ENCODE measurements around the gene ELMOD3. TPM values are rescaled to one million over a fixed set of nuclear protein-coding genes. Genes with fewer than 3 reads are reported as not detected.
"Not testable (repeated sequence)": the region's sequence is repeated elsewhere in the genome, so short reads cannot be mapped to it uniquely, and the experiment has no call there.

The ELMOD3 gene
- total RNA-seq, 2 donors from 2014 or later = 12.4 to 18.9 TPM

- H3K27me3 Mint-ChIP-seq (ENCODE audit: insufficient read depth) = no peaks in the 10 kb centered on the region
- Histone ChIP-seq H3K4me1 (ENCODE audit: control insufficient read depth, insufficient read depth, low read length) (no peaks in the 10 kb centered on the region), H3K27ac (ENCODE audit: low read depth, low read length) (no peak overlapping the region), H3K9ac (ENCODE audit: extremely low read depth, low read length, poor library complexity, severe bottlenecking) (no peak overlapping the region), H3K9me3 (ENCODE audit: control insufficient read depth, low read length) (no peaks in the 10 kb centered on the region), H3K36me3 (ENCODE audit: control insufficient read depth, insufficient read depth, low read length) (peaks cover 54% of the 10 kb centered on the region), H3K27me3 (ENCODE audit: control insufficient read depth, insufficient read depth, low read length, poor library complexity, severe bottlenecking) (no peaks in the 10 kb centered on the region), H3K4me3 (ENCODE audit: low read length) (no peak overlapping the region)
- H3K27ac Mint-ChIP-seq = no peak overlapping the region
- H3K9me3 Mint-ChIP-seq = no peaks in the 10 kb centered on the region
- no peaks in the 10 kb centered on the region for H3K4me1 Mint-ChIP-seq
- WGBS, 2 experiments (ENCODE audit: insufficient coverage in 1 of 2, insufficient read length in 1 of 2) = 95% methylated on average over 7 to 11 of the region's 11 CpGs
- peaks cover 57% of the 10 kb centered on the region for H3K36me3 Mint-ChIP-seq (ENCODE audit: low read depth)
- H3K4me3 Mint-ChIP-seq = no peak overlapping the region
- no peak for TF ChIP-seq CTCF (conservative IDR thresholded peaks at IDR 0.05)
- DNase-seq = no peak
These were observed 36.1 kb upstream of the ELMOD3 start for GRCh38 chr2:85318222-85319074.

- TF ChIP-seq CTCF (conservative IDR thresholded peaks at IDR 0.05) = no peak
- Histone ChIP-seq H3K4me1 (ENCODE audit: control insufficient read depth, insufficient read depth, low read length) (no peaks in the 10 kb centered on the region), H3K9ac (ENCODE audit: extremely low read depth, low read length, poor library complexity, severe bottlenecking) (no peak overlapping the region), H3K27ac (ENCODE audit: low read depth, low read length) (no peak overlapping the region), H3K27me3 (ENCODE audit: control insufficient read depth, insufficient read depth, low read length, poor library complexity, severe bottlenecking) (no peaks in the 10 kb centered on the region), H3K9me3 (ENCODE audit: control insufficient read depth, low read length) (no peaks in the 10 kb centered on the region), H3K36me3 (ENCODE audit: control insufficient read depth, insufficient read depth, low read length) (peaks cover 68% of the 10 kb centered on the region), H3K4me3 (ENCODE audit: low read length) (no peak overlapping the region)
- Mint-ChIP-seq H3K36me3 (ENCODE audit: low read depth) (peaks cover 69% of the 10 kb centered on the region), H3K9me3 (no peaks in the 10 kb centered on the region), H3K27me3 (ENCODE audit: insufficient read depth) (no peaks in the 10 kb centered on the region), H3K4me1 (peaks cover under 1% of the 10 kb centered on the region), H3K27ac (no peak overlapping the region), H3K4me3 (no peak overlapping the region)
- no peak for DNase-seq
- 83 to 97% methylated on average over 2 to 4 of the region's 4 CpGs for WGBS, 2 experiments (ENCODE audit: insufficient coverage in 1 of 2, insufficient read length in 1 of 2)
These were observed 34.8 kb upstream of the ELMOD3 start for GRCh38 chr2:85319796-85320195.

DNA sequence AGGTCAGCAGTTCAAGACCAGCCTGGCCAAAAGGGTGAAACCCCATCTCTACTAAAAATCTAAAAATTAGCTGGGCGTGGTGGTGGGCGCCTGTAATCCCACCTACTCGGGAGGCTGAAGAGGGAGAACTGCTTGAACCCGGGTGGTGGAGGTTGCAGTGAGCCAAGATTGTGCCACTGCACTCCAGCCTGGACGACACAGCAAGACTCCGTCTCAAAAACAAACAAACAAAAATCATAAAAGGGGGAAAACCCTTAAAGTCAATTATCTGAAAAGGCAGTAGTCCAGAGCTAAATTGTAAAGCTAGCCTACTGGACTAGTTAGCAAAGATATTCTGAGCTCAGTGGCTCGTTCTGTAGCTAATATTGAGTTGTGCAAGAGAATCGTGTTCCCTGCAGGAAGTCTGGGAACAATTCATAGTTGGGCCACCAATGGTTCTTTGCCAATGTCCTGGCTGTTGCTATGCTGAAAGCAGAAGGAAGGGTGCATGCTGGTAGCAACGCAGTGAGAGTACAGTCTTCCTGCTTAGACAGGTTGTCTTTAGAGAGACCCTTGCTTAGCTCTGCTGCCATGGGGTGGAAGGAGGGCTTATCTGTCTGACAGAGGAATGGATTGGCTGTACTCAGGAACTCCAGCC, 31.1 kb upstream of the ELMOD3 start:
- Mint-ChIP-seq H3K27ac (no peak overlapping the region), H3K4me3 (no peak overlapping the region), H3K9me3 (no peaks in the 10 kb centered on the region), H3K27me3 (ENCODE audit: insufficient read depth) (no peaks in the 10 kb centered on the region), H3K4me1 (peaks cover 23% of the 10 kb centered on the region), H3K36me3 (ENCODE audit: low read depth) (peaks cover 73% of the 10 kb centered on the region)
- TF ChIP-seq CTCF (conservative IDR thresholded peaks at IDR 0.05) = no peak
- 95 to 99% methylated on average over 8 to 9 of the region's 9 CpGs for WGBS, 2 experiments (ENCODE audit: insufficient coverage in 1 of 2, insufficient read length in 1 of 2)
- Histone ChIP-seq H3K27ac (ENCODE audit: low read depth, low read length) (no peak overlapping the region), H3K9ac (ENCODE audit: extremely low read depth, low read length, poor library complexity, severe bottlenecking) (no peak overlapping the region), H3K36me3 (ENCODE audit: control insufficient read depth, insufficient read depth, low read length) (peaks cover 64% of the 10 kb centered on the region), H3K9me3 (ENCODE audit: control insufficient read depth, low read length) (no peaks in the 10 kb centered on the region), H3K4me3 (ENCODE audit: low read length) (no peak overlapping the region), H3K27me3 (ENCODE audit: control insufficient read depth, insufficient read depth, low read length, poor library complexity, severe bottlenecking) (no peaks in the 10 kb centered on the region), H3K4me1 (ENCODE audit: control insufficient read depth, insufficient read depth, low read length) (no peaks in the 10 kb centered on the region)
- DNase-seq = no peak

DNA sequence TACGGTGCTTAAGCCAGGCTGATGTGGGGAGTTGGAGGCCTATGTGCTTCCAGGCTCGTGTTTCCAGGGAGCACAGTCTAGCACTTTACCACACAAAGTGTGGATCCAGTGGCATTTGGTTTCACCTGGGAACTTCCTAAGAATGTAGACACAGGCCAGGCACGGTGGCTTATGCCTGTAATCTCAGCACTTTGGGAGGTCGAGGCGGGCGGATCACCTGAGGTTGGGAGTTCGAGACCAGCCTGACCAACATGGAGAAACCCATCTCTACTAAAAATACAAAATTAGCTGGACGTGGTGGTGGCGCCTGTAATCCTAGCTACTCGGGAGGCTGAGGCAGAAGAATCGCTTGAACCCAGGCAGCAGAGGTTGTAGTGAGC, 30.6 kb upstream of the ELMOD3 start:
- peaks cover 63% of the 10 kb centered on the region for H3K36me3 ChIP-seq (ENCODE audit: control insufficient read depth, insufficient read depth, low read length)
- DNase-seq; H3K27me3 Mint-ChIP-seq (ENCODE audit: insufficient read depth); H3K9me3 Mint-ChIP-seq; H3K9me3 ChIP-seq (ENCODE audit: control insufficient read depth, low read length); H3K4me1 ChIP-seq (ENCODE audit: control insufficient read depth, insufficient read depth, low read length); H3K9ac ChIP-seq (ENCODE audit: extremely low read depth, low read length, poor library complexity, severe bottlenecking); H3K27ac Mint-ChIP-seq; H3K4me3 ChIP-seq (ENCODE audit: low read length); H3K4me3 Mint-ChIP-seq; H3K27me3 ChIP-seq (ENCODE audit: control insufficient read depth, insufficient read depth, low read length, poor library complexity, severe bottlenecking); H3K27ac ChIP-seq (ENCODE audit: low read depth, low read length): not testable (repeated sequence)
- Mint-ChIP-seq H3K4me1 (peaks cover 25% of the 10 kb centered on the region), H3K36me3 (ENCODE audit: low read depth) (peaks cover 67% of the 10 kb centered on the region)
- WGBS, 2 experiments (ENCODE audit: insufficient coverage in 1 of 2, insufficient read length in 1 of 2) = 92 to 98% methylated on average over 7 to 11 of the region's 11 CpGs

Measured in endodermal cell (in vitro differentiated cells).